HEK293 (cell line): Measurements from ENCODE around the gene SURF2.
A peak's percentile ranks its signal among the peaks of the same experiment; 100 is the strongest.

Source experiments
- BCL11B ChIP-seq: fragments of 450-650 bp; formaldehyde crosslinking; IDR thresholded peaks from 2 replicates; pipeline ENCODE4 v1.5.1; 2016; ENCODE audit warnings: low read depth, missing biosample characterization, missing genetic modification characterization
- HOXA7 ChIP-seq: sonication (generic); formaldehyde crosslinking; IDR thresholded peaks from 2 replicates; pipeline ENCODE4 v1.8.1; 2022; ENCODE audit warnings: missing genetic modification reagents, borderline replicate concordance
- KLF17 ChIP-seq: fragments of 450-650 bp; formaldehyde crosslinking; IDR thresholded peaks from 2 replicates; pipeline ENCODE4 v1.5.1; 2016; ENCODE audit warnings: missing biosample characterization, missing genetic modification characterization
- KLF9 ChIP-seq: fragments of 450-650 bp; formaldehyde crosslinking; IDR thresholded peaks from 2 replicates; pipeline ENCODE4 v1.5.1; 2016; ENCODE audit warnings: missing biosample characterization, missing genetic modification characterization, low read depth
- SETDB1 ChIP-seq: IDR thresholded peaks from one replicate; pipeline ENCODE4 v1.6.1; 2017; ENCODE audit warnings: mild to moderate bottlenecking, low read length, moderate library complexity, mixed read lengths; ENCODE audit not compliant: insufficient read length
- TRIM28 ChIP-seq: IDR thresholded peaks from 2 replicates; pipeline ENCODE4 v1.6.1; 2011; ENCODE audit warnings: low read length, control low read depth, borderline replicate concordance
- ZBTB26 ChIP-seq: fragments of 450-650 bp; formaldehyde crosslinking; optimal IDR thresholded peaks from 2 replicates; pipeline ENCODE3; 2016; ENCODE audit warnings: missing biosample characterization, mild to moderate bottlenecking, missing genetic modification characterization
- ZBTB49 ChIP-seq: fragments of 450-650 bp; formaldehyde crosslinking; IDR thresholded peaks from 2 replicates; pipeline ENCODE4 v1.5.1; 2016; ENCODE audit warnings: missing biosample characterization, missing genetic modification characterization, low read depth
- ZFP37 ChIP-seq: fragments of 450-650 bp; formaldehyde crosslinking; IDR thresholded peaks from 2 replicates; pipeline ENCODE4 v1.5.1; 2016; ENCODE audit warnings: missing biosample characterization, missing genetic modification characterization
- ZNF157 ChIP-seq: fragments of 450-650 bp; formaldehyde crosslinking; IDR thresholded peaks from 2 replicates; pipeline ENCODE4 v1.5.1; 2016; ENCODE audit warnings: missing biosample characterization, missing genetic modification characterization
- ZNF26 ChIP-seq: fragments of 450-650 bp; formaldehyde crosslinking; IDR thresholded peaks from 2 replicates; pipeline ENCODE4 v1.5.1; 2016; ENCODE audit warnings: missing biosample characterization, missing genetic modification characterization
- ZNF394 ChIP-seq: fragments of 450-650 bp; formaldehyde crosslinking; IDR thresholded peaks from 2 replicates; pipeline ENCODE4 v1.5.1; 2016; ENCODE audit warnings: missing biosample characterization, missing genetic modification characterization, mild to moderate bottlenecking, moderate library complexity, borderline replicate concordance
- ZNF48 ChIP-seq: fragments of 450-650 bp; formaldehyde crosslinking; IDR thresholded peaks from 2 replicates; pipeline ENCODE4 v1.5.1; 2016; ENCODE audit warnings: missing biosample characterization, missing genetic modification characterization
- ZNF501 ChIP-seq: fragments of 450-650 bp; formaldehyde crosslinking; IDR thresholded peaks from 2 replicates; pipeline ENCODE4 v1.5.1; 2016; ENCODE audit warnings: missing biosample characterization, missing genetic modification characterization
- ZNF513 ChIP-seq: fragments of 450-650 bp; IDR thresholded peaks from 2 replicates; pipeline ENCODE4 v1.5.1; 2018; ENCODE audit warnings: missing biosample characterization, missing genetic modification characterization
- ZNF521 ChIP-seq: fragments of 450-650 bp; formaldehyde crosslinking; IDR thresholded peaks from 2 replicates; pipeline ENCODE4 v1.5.1; 2017; ENCODE audit warnings: missing biosample characterization, mild to moderate bottlenecking, missing genetic modification characterization
- ZNF654 ChIP-seq: fragments of 450-650 bp; formaldehyde crosslinking; IDR thresholded peaks from 2 replicates; pipeline ENCODE4 v1.5.1; 2016; ENCODE audit warnings: low read depth, missing biosample characterization, missing genetic modification characterization
- ZNF837 ChIP-seq: fragments of 450-650 bp; formaldehyde crosslinking; IDR thresholded peaks from 2 replicates; pipeline ENCODE4 v1.5.1; 2016; ENCODE audit warnings: missing biosample characterization, missing genetic modification characterization
- ZXDB ChIP-seq: fragments of 450-650 bp; formaldehyde crosslinking; IDR thresholded peaks from 2 replicates; pipeline ENCODE4 v1.5.1; 2016; ENCODE audit warnings: missing biosample characterization, missing genetic modification characterization

SURF2 gene

GRCh38 chr9:133351908-133352634 is 4.3 kb upstream of the SURF2 start (continued):
- peak; percentile 7 for TF ChIP-seq ZBTB26
- 0 out of 2 replicates have a peak, but pooled peaks have one; percentile 8 for TF ChIP-seq ZNF654 (tag by site-specific recombination)
- no peak for TF ChIP-seq HOXA7 (CRISPR knock-in tag)
- no peak for TF ChIP-seq ZNF521 (tag by site-specific recombination)
- no peak for TF ChIP-seq KLF17 (tag by site-specific recombination)
- peak; percentile 41; the same call in 1 of the 2 replicates for TF ChIP-seq ZNF394
- TF ChIP-seq ZBTB49 (tag by site-specific recombination): 0 out of 2 replicates have a peak, but pooled peaks have one; percentile 23
- TF ChIP-seq ZNF157 (tag by site-specific recombination): no peak
- no peak for TF ChIP-seq SETDB1
- TF ChIP-seq ZNF837 (tag by site-specific recombination): no peak
- TF ChIP-seq ZNF48 (tag by site-specific recombination): no peak
- TF ChIP-seq ZNF513 (tag by site-specific recombination): no peak
- 0 out of 2 replicates have a peak, but pooled peaks have one; percentile 25 for TF ChIP-seq ZXDB (tag by site-specific recombination)
- no peak for TF ChIP-seq BCL11B
- peak; percentile 34; the same call in 1 of the 2 replicates for TF ChIP-seq ZNF501
- TF ChIP-seq ZFP37 (tag by site-specific recombination): 0 out of 2 replicates have a peak, but pooled peaks have one; percentile 56
- no peak for TF ChIP-seq ZNF26 (tag by site-specific recombination)
- TF ChIP-seq TRIM28: peak; percentile 93; the same call in 1 of the 2 replicates
- no peak for TF ChIP-seq KLF9 (tag by site-specific recombination)
